ENCODE measurements around the gene PRKCE.

Gene PRKCE

GRCh38 chr2:46098621-46099062 is 447.2 kb downstream of the PRKCE start:
- DNase-seq, result no peak

- DNase-seq, result no peak
Measured at GRCh38 chr2:46101557-46102220, 450.2 kb downstream of the PRKCE start.

- no peak for DNase-seq
Measured at GRCh38 chr2:46106690-46107089, 455.2 kb downstream of the PRKCE start.

- no peak for DNase-seq
Measured at GRCh38 chr2:46114996-46115395, 463.5 kb downstream of the PRKCE start.

GRCh38 chr2:46116150-46116549 is 464.7 kb downstream of the PRKCE start:
- DNase-seq, result no peak

- no peak for DNase-seq
Measured at GRCh38 chr2:46116553-46116991, 465.1 kb downstream of the PRKCE start.

- no peak for DNase-seq
Measured at GRCh38 chr2:46117379-46117778, 465.9 kb downstream of the PRKCE start.

- DNase-seq, result no peak
Measured at GRCh38 chr2:46117994-46118393, 466.5 kb downstream of the PRKCE start.

- DNase-seq, result no peak
Measured at GRCh38 chr2:46118656-46119371, 467.3 kb downstream of the PRKCE start.

- DNase-seq, result no peak
Measured at GRCh38 chr2:46119453-46119852, 468.0 kb downstream of the PRKCE start.

GRCh38 chr2:46120792-46121555 is 469.5 kb downstream of the PRKCE start:
- no peak for DNase-seq

- DNase-seq, result no peak
Measured at GRCh38 chr2:46122318-46122976, 471.0 kb downstream of the PRKCE start.

GRCh38 chr2:46123013-46123412 is 471.5 kb downstream of the PRKCE start:
- DNase-seq, result no peak

GRCh38 chr2:46125798-46126197 is 474.3 kb downstream of the PRKCE start:
- no peak for DNase-seq

- no peak for DNase-seq
Measured at GRCh38 chr2:46126571-46126970, 475.1 kb downstream of the PRKCE start.

- no peak for DNase-seq
Measured at GRCh38 chr2:46127176-46127575, 475.7 kb downstream of the PRKCE start.

- DNase-seq, result no peak
Measured at GRCh38 chr2:46130511-46130910, 479.0 kb downstream of the PRKCE start.

- no peak for DNase-seq
Measured at GRCh38 chr2:46132996-46133395, 481.5 kb downstream of the PRKCE start.

GRCh38 chr2:46134531-46135227 is 483.2 kb downstream of the PRKCE start:
- DNase-seq, result no peak

GRCh38 chr2:46135228-46135855 is 483.9 kb downstream of the PRKCE start:
- no peak for DNase-seq

- no peak for DNase-seq
Measured at GRCh38 chr2:46135958-46136357, 484.5 kb downstream of the PRKCE start.

GRCh38 chr2:46136481-46136880 is 485.0 kb downstream of the PRKCE start:
- DNase-seq, result no peak

Measured in activated T-cell treated with anti-CD3 and anti-CD28 coated beads, Interleukin-2, amount 50 U/mL, for 1 hour (primary cell).